ENCODE data around the gene MAP2. TPM values are rescaled to one million over a fixed set of nuclear protein-coding genes. Genes with fewer than 3 reads are reported as not detected.

Gene MAP2
- total RNA-seq, 4 donors from 2014 or later, result 2.0 to 6.4 (median 2.7) TPM

- peak overlapping the region in 3 of 4 donors; percentile 23 to 48 (median 23) for H3K27ac ChIP-seq
- no peak for DNase-seq
- in situ Hi-C loops (cut with MboI; ENCODE audit: low pct_ligation_motif_present in 1 of 4, low pct_unique_long_range_greater_than_20kb in 1 of 4, low sequenced_read_pairs in 3 of 4), result no loop called here
These were observed 102.7 kb downstream of the MAP2 start for GRCh38 chr2:209526561-209526960.

GRCh38 chr2:209529579-209529978 is 105.7 kb downstream of the MAP2 start:
- no peak overlapping the region for H3K27ac ChIP-seq
- no peak for DNase-seq
- H3K27me3 ChIP-seq, result no peaks in the 10 kb centered on the region
- H3K9me3 ChIP-seq, result no peaks in the 10 kb centered on the region
- in situ Hi-C loops (cut with MboI; ENCODE audit: low pct_ligation_motif_present in 1 of 4, low pct_unique_long_range_greater_than_20kb in 1 of 4, low sequenced_read_pairs in 3 of 4), result no loop called here
- no peak overlapping the region for H3K4me3 ChIP-seq
- no peak for TF ChIP-seq EP300 (IDR thresholded peaks at IDR 0.05; ENCODE audit: low read depth)
- TF ChIP-seq POLR2A (IDR thresholded peaks at IDR 0.05), result no peak
- TF ChIP-seq POLR2AphosphoS5 (IDR thresholded peaks at IDR 0.05), result no peak
- no peak for TF ChIP-seq CTCF (IDR thresholded peaks at IDR 0.05)
- intact Hi-C loops (cut with DNase I; ENCODE audit: low total_unique reads), result no loop called here
- peaks cover 0 to 11% (median 0%) of the 10 kb centered on the region in 4 donors for H3K4me1 ChIP-seq
- H3K36me3 ChIP-seq, result no peaks in the 10 kb centered on the region
- WGBS, 2 donors (ENCODE audit: low coverage in 1 of 2), result 76 to 85% methylated on average over 3 of the region's 3 CpGs

More at GRCh38 chr2:209526561-209526960, 102.7 kb downstream of the MAP2 start:
- no peaks in the 10 kb centered on the region for H3K9me3 ChIP-seq
- WGBS, 2 donors (ENCODE audit: low coverage in 1 of 2), result 0 to 3% methylated on average over 1 of the region's 1 CpG
- no peaks in the 10 kb centered on the region for H3K36me3 ChIP-seq
- no peak overlapping the region for H3K4me3 ChIP-seq
- peaks cover 0 to 11% (median 0%) of the 10 kb centered on the region in 4 donors for H3K4me1 ChIP-seq
- intact Hi-C loops (cut with DNase I; ENCODE audit: low total_unique reads), result no loop called here
- no peak for TF ChIP-seq EP300 (IDR thresholded peaks at IDR 0.05; ENCODE audit: low read depth)
- no peak for TF ChIP-seq CTCF (IDR thresholded peaks at IDR 0.05)
- no peak for TF ChIP-seq POLR2A (IDR thresholded peaks at IDR 0.05)
- no peak for TF ChIP-seq POLR2AphosphoS5 (IDR thresholded peaks at IDR 0.05)
- no peaks in the 10 kb centered on the region for H3K27me3 ChIP-seq

- no peaks in the 10 kb centered on the region for H3K9me3 ChIP-seq
- no peak for TF ChIP-seq CTCF (IDR thresholded peaks at IDR 0.05)
- H3K4me1 ChIP-seq, result no peaks in the 10 kb centered on the region
- no peaks in the 10 kb centered on the region for H3K36me3 ChIP-seq
- DNase-seq, result no peak
- 83% methylated on average over 2 of the region's 2 CpGs; no CpG with 5 or more reads in 1 of the 2 donors for WGBS, 2 donors (ENCODE audit: low coverage in 1 of 2)
- intact Hi-C loops (cut with DNase I; ENCODE audit: low total_unique reads), result no loop called here
- H3K27ac ChIP-seq, result no peak overlapping the region
- in situ Hi-C loops (cut with MboI; ENCODE audit: low pct_ligation_motif_present in 1 of 4, low pct_unique_long_range_greater_than_20kb in 1 of 4, low sequenced_read_pairs in 3 of 4), result no loop called here
- H3K27me3 ChIP-seq, result no peaks in the 10 kb centered on the region
- no peak overlapping the region for H3K4me3 ChIP-seq
These were observed 108.5 kb downstream of the MAP2 start for GRCh38 chr2:209532321-209532720.

GRCh38 chr2:209533391-209533790 is 109.5 kb downstream of the MAP2 start:
- no peaks in the 10 kb centered on the region for H3K9me3 ChIP-seq
- H3K27ac ChIP-seq, result no peak overlapping the region
- intact Hi-C loops (cut with DNase I; ENCODE audit: low total_unique reads), result no loop called here
- DNase-seq, result no peak
- no peak for TF ChIP-seq EP300 (IDR thresholded peaks at IDR 0.05; ENCODE audit: low read depth)
- no peak for TF ChIP-seq POLR2A (IDR thresholded peaks at IDR 0.05)
- no peak for TF ChIP-seq CTCF (IDR thresholded peaks at IDR 0.05)
- TF ChIP-seq POLR2AphosphoS5 (IDR thresholded peaks at IDR 0.05), result no peak
- 61 to 80% methylated on average over 3 of the region's 3 CpGs for WGBS, 2 donors (ENCODE audit: low coverage in 1 of 2)
- in situ Hi-C loops (cut with MboI; ENCODE audit: low pct_ligation_motif_present in 1 of 4, low pct_unique_long_range_greater_than_20kb in 1 of 4, low sequenced_read_pairs in 3 of 4), result no loop called here
- H3K4me3 ChIP-seq, result no peak overlapping the region
- H3K27me3 ChIP-seq, result no peaks in the 10 kb centered on the region
- no peaks in the 10 kb centered on the region for H3K4me1 ChIP-seq
- H3K36me3 ChIP-seq, result no peaks in the 10 kb centered on the region

Measured in transverse colon (tissue), 4 donors.